Peyer's patch (tissue), 4 donors: ENCODE results near the gene ZNF69.

Experiments used
- CTCF ChIP-seq, 6 experiments: fragments of 450-650 bp in 4 of 6; fragments of 200-600 bp in 2 of 6; sonication (generic) in 1 of 6; IDR thresholded peaks; one replicate each; pipeline ENCODE4 v1.5.1; 2017 to 2019; ENCODE audit warnings: antibody characterized with exemption in 6 of 6, mild to moderate bottlenecking in 3 of 6, moderate library complexity in 1 of 6
- POLR2A ChIP-seq, 2 donors: fragments of 450-650 bp; IDR thresholded peaks; one replicate each; pipeline ENCODE4 v1.5.1; 2017; ENCODE audit warnings: antibody characterized with exemption in 2 of 2, mild to moderate bottlenecking in 2 of 2, moderate library complexity in 2 of 2

- TF ChIP-seq CTCF (IDR thresholded peaks at IDR 0.05), result no peak
- TF ChIP-seq POLR2A (IDR thresholded peaks at IDR 0.05), result no peak
These were observed 26.9 kb upstream of the ZNF69 start for GRCh38 chr19:11860721-11861120.
